ENCODE results near the gene CCDC167. TPM values are rescaled to one million over a fixed set of nuclear protein-coding genes. Genes with fewer than 3 reads are reported as not detected.

The CCDC167 gene
- total RNA-seq, 1 donor from 2014 or later = 82.7 TPM

DNA sequence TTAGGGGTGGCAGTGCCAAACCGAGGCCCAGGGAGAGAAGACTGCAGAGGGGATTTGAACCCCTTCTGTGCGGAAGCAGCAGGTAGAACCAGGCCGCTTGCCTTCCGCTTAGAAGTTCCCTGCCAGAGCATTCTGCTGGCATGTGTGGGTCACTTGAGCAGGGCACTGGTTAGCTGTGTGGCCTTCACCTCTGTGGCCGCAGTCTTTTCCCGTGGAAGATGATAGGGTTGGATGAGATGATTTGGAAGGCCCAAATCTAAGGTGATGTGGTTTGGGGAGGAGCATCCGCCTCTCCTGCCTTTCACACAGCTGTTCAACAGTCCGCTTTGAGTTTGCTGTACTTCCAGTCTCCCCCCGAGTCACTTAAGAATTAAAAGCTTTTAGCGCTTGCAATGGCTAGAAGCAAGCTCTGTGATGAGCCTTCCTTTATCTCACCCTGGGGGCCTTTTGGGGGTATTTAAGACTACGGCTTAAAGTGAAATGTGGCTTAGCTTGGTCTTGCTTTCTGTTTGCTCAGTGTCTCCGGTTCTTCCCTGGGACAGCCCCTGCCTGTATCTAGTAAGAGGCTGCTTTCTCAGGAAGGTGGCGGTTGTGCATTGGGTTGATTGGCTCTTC, 65.9 kb downstream of the CCDC167 start:
- DNase-seq (ENCODE audit: low read depth) = no peak
- no peaks in the 10 kb centered on the region for H3K36me3 ChIP-seq (ENCODE audit: control insufficient read depth, insufficient read depth, low read length)
- TF ChIP-seq, protein P1, sequence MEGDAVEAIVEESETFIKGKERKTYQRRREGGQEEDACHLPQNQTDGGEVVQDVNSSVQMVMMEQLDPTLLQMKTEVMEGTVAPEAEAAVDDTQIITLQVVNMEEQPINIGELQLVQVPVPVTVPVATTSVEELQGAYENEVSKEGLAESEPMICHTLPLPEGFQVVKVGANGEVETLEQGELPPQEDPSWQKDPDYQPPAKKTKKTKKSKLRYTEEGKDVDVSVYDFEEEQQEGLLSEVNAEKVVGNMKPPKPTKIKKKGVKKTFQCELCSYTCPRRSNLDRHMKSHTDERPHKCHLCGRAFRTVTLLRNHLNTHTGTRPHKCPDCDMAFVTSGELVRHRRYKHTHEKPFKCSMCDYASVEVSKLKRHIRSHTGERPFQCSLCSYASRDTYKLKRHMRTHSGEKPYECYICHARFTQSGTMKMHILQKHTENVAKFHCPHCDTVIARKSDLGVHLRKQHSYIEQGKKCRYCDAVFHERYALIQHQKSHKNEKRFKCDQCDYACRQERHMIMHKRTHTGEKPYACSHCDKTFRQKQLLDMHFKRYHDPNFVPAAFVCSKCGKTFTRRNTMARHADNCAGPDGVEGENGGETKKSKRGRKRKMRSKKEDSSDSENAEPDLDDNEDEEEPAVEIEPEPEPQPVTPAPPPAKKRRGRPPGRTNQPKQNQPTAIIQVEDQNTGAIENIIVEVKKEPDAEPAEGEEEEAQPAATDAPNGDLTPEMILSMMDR (IDR thresholded peaks at IDR 0.05; ENCODE audit: insufficient read depth, low read length, poor library complexity, severe bottlenecking) = no peak

More for the DNA sequence above, 65.9 kb downstream of the CCDC167 start:
- Histone ChIP-seq H3K27me3 (ENCODE audit: control insufficient read depth, insufficient read depth, low read length) (no peaks in the 10 kb centered on the region), H3K4me3 (ENCODE audit: low read depth, low read length) (peak overlapping the region; percentile 89)

Other genes starting within 250 kb of the CCDC167 start
- 12.7 and 13.0 TPM in 2 replicates for gene TBC1D22B, start 242.1 kb downstream of the CCDC167 start, total RNA-seq
- 2.0 and 4.0 TPM in 2 replicates for gene TMEM217, start 241.7 kb downstream of the CCDC167 start, total RNA-seq
- 13.8 and 16.8 TPM in 2 replicates for gene RNF8, start 145.9 kb downstream of the CCDC167 start, total RNA-seq
- 22.9 and 27.0 TPM in 2 replicates for gene CMTR1, start 66.7 kb downstream of the CCDC167 start, total RNA-seq
- gene MDGA1, start 198.0 kb upstream of the CCDC167 start, total RNA-seq = 0.25 and 0.41 TPM in 2 replicates